ENCODE measurements around the gene RUSF1.
"Not testable (repeated sequence)": the region's sequence is repeated elsewhere in the genome, so short reads cannot be mapped to it uniquely, and the experiment has no call there.

Gene RUSF1

GRCh38 chr16:31517800-31518402, 9.7 kb upstream of the RUSF1 start:
- DNase-seq (ENCODE audit: low read depth) = no peak

- DNase-seq (ENCODE audit: low read depth) = no peak
Measured at GRCh38 chr16:31513884-31514283, 5.7 kb upstream of the RUSF1 start.

- DNase-seq (ENCODE audit: low read depth) = peak; percentile 90
Measured at GRCh38 chr16:31513126-31513525, 4.9 kb upstream of the RUSF1 start.

GRCh38 chr16:31508706-31509195, 560 bp upstream of the RUSF1 start:
- peak; percentile 69 for DNase-seq (ENCODE audit: low read depth)

GRCh38 chr16:31507617-31507928, 618 bp downstream of the RUSF1 start:
- DNase-seq (ENCODE audit: low read depth) = no peak

- no peak for DNase-seq (ENCODE audit: low read depth)
Measured at GRCh38 chr16:31505483-31505882, 2.7 kb downstream of the RUSF1 start.

- DNase-seq (ENCODE audit: low read depth) = no peak
Measured at GRCh38 chr16:31504159-31504558, 4.0 kb downstream of the RUSF1 start.

- not testable (repeated sequence) for DNase-seq (ENCODE audit: low read depth)
Measured at GRCh38 chr16:31503555-31503954, 4.6 kb downstream of the RUSF1 start.

GRCh38 chr16:31502981-31503380, 5.2 kb downstream of the RUSF1 start:
- peak; percentile 73 for DNase-seq (ENCODE audit: low read depth)

GRCh38 chr16:31501966-31502348, 6.2 kb downstream of the RUSF1 start:
- no peak for DNase-seq (ENCODE audit: low read depth)

GRCh38 chr16:31501226-31501965, 6.8 kb downstream of the RUSF1 start:
- no peak for DNase-seq (ENCODE audit: low read depth)

- DNase-seq (ENCODE audit: low read depth) = no peak
Measured at GRCh38 chr16:31499928-31500327, 8.3 kb downstream of the RUSF1 start.

GRCh38 chr16:31498493-31498892, 9.7 kb downstream of the RUSF1 start:
- DNase-seq (ENCODE audit: low read depth) = no peak

GRCh38 chr16:31496670-31497069, 11.5 kb downstream of the RUSF1 start:
- DNase-seq (ENCODE audit: low read depth) = no peak

GRCh38 chr16:31493506-31494125, 14.6 kb downstream of the RUSF1 start:
- DNase-seq (ENCODE audit: low read depth) = no peak

GRCh38 chr16:31491778-31492418, 16.3 kb downstream of the RUSF1 start:
- DNase-seq (ENCODE audit: low read depth) = no peak

GRCh38 chr16:31489616-31490584, 18.3 kb downstream of the RUSF1 start:
- DNase-seq (ENCODE audit: low read depth) = no peak

GRCh38 chr16:31489298-31489564, 19.0 kb downstream of the RUSF1 start:
- no peak for DNase-seq (ENCODE audit: low read depth)

GRCh38 chr16:31488468-31489297, 19.5 kb downstream of the RUSF1 start:
- peak; percentile 22 for DNase-seq (ENCODE audit: low read depth)

GRCh38 chr16:31487720-31488467, 20.3 kb downstream of the RUSF1 start:
- peak; percentile 55 for DNase-seq (ENCODE audit: low read depth)
